Pancreas (tissue), 10 donors: ENCODE results near the gene NUDT22. TPM values are rescaled to one million over a fixed set of nuclear protein-coding genes. Genes with fewer than 3 reads are reported as not detected.

Source experiments
- ATAC-seq, 4 donors: fragments of 200-7000 bp; cut with Tn5 transposase; one replicate each; pipeline versions ENCODE4 v1.8.0 to v1.9.1; 2020; ENCODE audit warnings: mild to moderate bottlenecking in 4 of 4, moderate library complexity in 4 of 4
- DNase-seq, 6 donors: peaks; one replicate each; pipeline ENCODE4 v3.0.0-alpha.2; 2020
- FAIRE-seq: peaks from 2 replicates; lab custom pipeline; 2012; peaks lifted over from hg19 to GRCh38; lab: Jason Lieb, UNC
- H3K27ac ChIP-seq, 4 donors: fragments of 200-600 bp; sonication (generic); 1 replicate in 3 of 4; 2 replicates in 1 of 4; pipeline versions ENCODE4 v1.5.0 to v1.8.0; 2020
- H3K27me3 ChIP-seq, 4 donors: fragments of 200-600 bp; one replicate each; pipeline ENCODE4 v1.8.0; 2021
- H3K36me3 ChIP-seq, 3 donors: fragments of 200-600 bp; sonication (generic) in 1 of 3; one replicate each; pipeline versions ENCODE4 v1.5.0 to v1.8.0; 2020 to 2021
- H3K4me1 ChIP-seq, 3 donors: fragments of 200-600 bp; one replicate each; pipeline ENCODE4 v1.8.0; 2021
- H3K4me3 ChIP-seq, 4 donors: fragments of 200-600 bp; sonication (generic) in 2 of 4; one replicate each; pipeline versions ENCODE4 v1.5.0 to v1.8.0; 2020 to 2021
- H3K9me3 ChIP-seq, 4 donors: fragments of 200-600 bp; one replicate each; pipeline ENCODE4 v1.8.0; 2021
- WGBS, 2 donors: extraction: QIAGEN DNeasy Blood & Tissue Kit; methylation state at CpG; one replicate each; pipeline ENCODE4 v1.1.7; 2013; 5-methylcytosine and 5-hydroxymethylcytosine counted together
- intact Hi-C, 3 donors: fragments of 100-400 bp; cut with DNase I; formaldehyde crosslinking; loops; one replicate each; pipeline versions ENCODE4 v1.11.1 to v1.14.2; 2022
- polyA plus RNA-seq, 2 donors: library from polyadenylated mRNA; stranded (reverse); fragments of 200-250 nt; gene quantifications; one replicate each; pipeline ENCODE4 v1.2.3, GENCODE V29; 2013
- total RNA-seq, 6 donors: library from RNA; stranded (reverse); fragmentation: NEBNext Ultra II Directional in 4 of 6; extraction: Animal tissue kit (Norgen Biotek cat#: 25700) in 4 of 6; gene quantifications; one replicate each; pipeline versions ENCODE4 v1.2.1 to v1.2.4, GENCODE V29; 2021 to 2023
- TF ChIP-seq, protein P1 (sequence below), 4 donors: fragments of 200-600 bp; sonication (generic) in 3 of 4; IDR thresholded peaks; one replicate each; pipeline versions ENCODE4 v1.5.0 to v1.8.0; 2021; ENCODE audit warnings: antibody characterized with exemption in 4 of 4
- donor health status: healthy with polysubstance abuse.
- donor health status: DM: no; HTN: no; CAD: no; lungs with moderate emphysema.
- donor health status: DM: no; HTN: no; CAD: no.
- donor health status: control.
- donor health status: control.
- donor health status: Bipolar disorder and iron deficiency.
- donor health status: DM: yes; HTN: yes; CAD: no.
- donor health status: DM: no; HTN: no; CAD: no.
- donor health status: DM: no; HTN: no; CAD: no.
- donor health status: DM: yes; HTN: yes; CAD: no.

The NUDT22 gene
- total and polyA plus RNA-seq, 8 donors = 32.6 to 115 (median 39.0) TPM

DNA sequence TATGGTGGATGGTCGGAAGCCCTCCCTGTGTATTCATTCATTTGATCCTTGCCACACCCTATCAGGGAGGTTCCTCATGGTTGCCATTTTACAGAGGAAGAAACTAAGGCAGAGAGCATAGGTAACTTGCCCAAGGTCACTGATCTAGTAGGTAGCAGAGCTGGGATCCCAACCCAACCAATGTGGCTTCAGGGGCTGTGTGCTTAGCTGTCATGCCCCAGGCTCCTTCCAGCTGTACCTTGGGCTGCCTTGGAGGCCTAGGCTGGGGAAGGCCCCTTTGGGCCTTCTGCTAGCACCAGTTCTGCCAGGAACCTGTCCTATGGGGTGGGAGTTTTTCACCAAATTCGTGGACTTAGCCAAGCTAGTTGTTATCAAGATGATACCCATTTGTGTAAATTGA lies 49.8 kb downstream of the NUDT22 start:
- no peak overlapping the region for H3K27ac ChIP-seq
- intact Hi-C loops = no loop called here
- 73 to 83% methylated on average over 2 of the region's 2 CpGs for WGBS, 2 donors
- no peak for DNase-seq
- no peaks in the 10 kb centered on the region for H3K9me3 ChIP-seq
- no peak for FAIRE-seq
- TF ChIP-seq, protein P1, sequence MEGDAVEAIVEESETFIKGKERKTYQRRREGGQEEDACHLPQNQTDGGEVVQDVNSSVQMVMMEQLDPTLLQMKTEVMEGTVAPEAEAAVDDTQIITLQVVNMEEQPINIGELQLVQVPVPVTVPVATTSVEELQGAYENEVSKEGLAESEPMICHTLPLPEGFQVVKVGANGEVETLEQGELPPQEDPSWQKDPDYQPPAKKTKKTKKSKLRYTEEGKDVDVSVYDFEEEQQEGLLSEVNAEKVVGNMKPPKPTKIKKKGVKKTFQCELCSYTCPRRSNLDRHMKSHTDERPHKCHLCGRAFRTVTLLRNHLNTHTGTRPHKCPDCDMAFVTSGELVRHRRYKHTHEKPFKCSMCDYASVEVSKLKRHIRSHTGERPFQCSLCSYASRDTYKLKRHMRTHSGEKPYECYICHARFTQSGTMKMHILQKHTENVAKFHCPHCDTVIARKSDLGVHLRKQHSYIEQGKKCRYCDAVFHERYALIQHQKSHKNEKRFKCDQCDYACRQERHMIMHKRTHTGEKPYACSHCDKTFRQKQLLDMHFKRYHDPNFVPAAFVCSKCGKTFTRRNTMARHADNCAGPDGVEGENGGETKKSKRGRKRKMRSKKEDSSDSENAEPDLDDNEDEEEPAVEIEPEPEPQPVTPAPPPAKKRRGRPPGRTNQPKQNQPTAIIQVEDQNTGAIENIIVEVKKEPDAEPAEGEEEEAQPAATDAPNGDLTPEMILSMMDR (IDR thresholded peaks at IDR 0.05) = no peak
- no peaks in the 10 kb centered on the region for H3K36me3 ChIP-seq
- H3K27me3 ChIP-seq = no peaks in the 10 kb centered on the region
- ATAC-seq = no peak
- H3K4me3 ChIP-seq = no peak overlapping the region
- peaks cover 0 to 5% (median 3%) of the 10 kb centered on the region in 3 donors for H3K4me1 ChIP-seq

DNA sequence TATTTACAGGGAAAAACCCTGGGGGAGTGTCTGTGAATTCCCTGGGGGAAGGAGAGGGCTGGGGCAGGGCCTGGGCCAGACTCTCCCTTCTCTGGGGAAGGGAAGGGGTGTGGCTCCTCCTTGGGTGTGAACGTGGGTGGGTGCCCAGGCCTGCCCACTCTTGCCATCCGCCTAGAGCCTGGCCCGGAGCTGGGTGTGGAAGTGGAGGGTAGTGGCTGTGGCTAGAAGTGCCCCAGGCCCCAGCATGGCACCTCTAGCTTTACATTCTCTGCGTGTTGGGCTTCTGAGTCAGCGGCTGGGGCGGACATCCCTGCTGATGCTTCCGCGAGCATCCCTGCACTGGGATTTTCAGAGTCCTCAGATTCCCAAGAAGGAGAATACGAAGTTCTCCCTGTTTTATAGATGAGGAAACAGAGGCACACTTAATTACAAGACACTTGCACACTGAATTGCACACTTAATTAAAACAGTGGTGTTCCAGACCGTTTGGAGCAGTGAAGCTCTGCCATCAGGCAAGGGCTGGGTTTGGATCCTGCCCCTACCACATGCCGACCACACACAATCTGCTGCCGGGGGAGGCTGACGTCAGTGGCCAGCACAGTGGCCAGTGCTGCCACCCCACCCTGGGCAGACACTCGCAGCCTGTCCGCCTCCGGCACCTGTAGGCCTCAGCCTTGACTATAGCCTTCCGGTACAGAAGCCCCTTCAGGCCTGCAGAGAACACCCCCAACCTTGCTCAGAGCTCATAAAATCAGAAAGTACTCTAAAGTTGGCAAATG lies 50.8 kb downstream of the NUDT22 start:
- H3K27me3 ChIP-seq = no peaks in the 10 kb centered on the region
- TF ChIP-seq, protein P1 (IDR thresholded peaks at IDR 0.05) = no peak
- H3K4me1 ChIP-seq = peaks cover 0 to 5% (median 3%) of the 10 kb centered on the region in 3 donors
- ATAC-seq (no peak), FAIRE-seq (no peak), DNase-seq (peak in 2 of 6 donors; percentile 48 to 56)
- no peaks in the 10 kb centered on the region for H3K36me3 ChIP-seq
- no peak overlapping the region for H3K27ac ChIP-seq
- H3K4me3 ChIP-seq = no peak overlapping the region
- no peaks in the 10 kb centered on the region for H3K9me3 ChIP-seq
- WGBS, 2 donors = 87 to 92% methylated on average over 17 of the region's 17 CpGs
- intact Hi-C loops = no loop called here

DNA sequence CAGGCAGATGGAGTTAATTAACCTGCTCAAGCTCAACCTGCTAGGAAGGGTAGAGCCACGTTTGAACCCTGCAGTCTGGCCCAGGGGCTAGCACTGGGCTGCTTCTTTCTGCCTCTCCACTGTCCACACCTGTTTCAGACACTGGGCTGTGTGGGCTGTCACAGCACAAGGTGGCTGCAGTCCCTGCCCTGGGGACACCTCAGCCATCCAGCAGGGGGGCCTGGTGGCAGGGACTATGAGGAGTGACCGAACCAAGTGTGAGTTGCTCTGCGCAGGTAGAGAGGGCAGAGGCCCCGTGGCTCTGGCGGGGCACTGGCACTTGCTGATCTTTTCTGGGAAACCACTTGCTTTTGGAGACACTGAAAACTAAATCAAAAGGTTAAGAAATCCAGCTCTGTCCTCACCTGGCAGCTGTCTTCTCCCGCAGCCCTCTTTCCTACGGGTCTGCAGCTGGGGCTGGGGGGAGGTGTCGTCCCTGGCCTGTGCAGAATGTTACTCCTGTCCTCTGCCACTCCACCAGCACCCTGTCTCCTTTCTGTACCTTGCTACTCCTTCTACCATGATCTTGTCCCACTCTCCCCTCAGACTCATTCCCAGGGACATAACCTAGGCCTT lies 52.6 kb downstream of the NUDT22 start:
- 80 to 81% methylated on average over 8 of the region's 8 CpGs for WGBS, 2 donors
- H3K4me3 ChIP-seq = no peak overlapping the region
- peak in 1 of 6 donors; percentile 43 for DNase-seq
- TF ChIP-seq, protein P1 (IDR thresholded peaks at IDR 0.05) = no peak
- ATAC-seq = no peak
- no peaks in the 10 kb centered on the region for H3K36me3 ChIP-seq
- H3K9me3 ChIP-seq = no peaks in the 10 kb centered on the region
- intact Hi-C loops = no loop called here
- H3K27ac ChIP-seq = no peak overlapping the region
- H3K4me1 ChIP-seq = peaks cover 1 to 5% (median 2%) of the 10 kb centered on the region in 3 donors
- no peaks in the 10 kb centered on the region for H3K27me3 ChIP-seq
- FAIRE-seq = no peak

Other genes starting within 250 kb of the NUDT22 start
- 10 to 100 TPM; 15.2 to 32.0 (median 24.4) TPM for gene OTUB1, start 239.8 kb upstream of the NUDT22 start, total RNA-seq
- gene OTUB1, start 239.8 kb upstream of the NUDT22 start, polyA plus RNA-seq = 10 to 100 TPM; 42.4 to 57.8 TPM
- under 1 TPM; 0.04 to 0.31 (median 0.15) TPM for gene FLRT1, start 190.3 kb upstream of the NUDT22 start, total RNA-seq
- under 1 TPM; 0.27 to 0.87 TPM for gene FLRT1, start 190.3 kb upstream of the NUDT22 start, polyA plus RNA-seq
- gene MACROD1, start 60.2 kb upstream of the NUDT22 start, total RNA-seq = 10 to 100 TPM; 26.0 to 37.8 (median 30.3) TPM
- gene MACROD1, start 60.2 kb upstream of the NUDT22 start, polyA plus RNA-seq = 100 to 1,000 TPM in 1 of 2 donors, 10 to 100 TPM in 1; 85.1 to 126 TPM
- 10 to 100 TPM; 23.7 to 73.0 (median 39.3) TPM for gene STIP1, start 40.1 kb upstream of the NUDT22 start, total RNA-seq
- 10 to 100 TPM; 34.2 to 37.6 TPM for gene STIP1, start 40.1 kb upstream of the NUDT22 start, polyA plus RNA-seq
- gene FERMT3, start 19.6 kb upstream of the NUDT22 start, total RNA-seq = 10 to 100 TPM in 2 of 6 donors, 1 to 10 TPM in 4; 1.9 to 16.3 (median 6.3) TPM
- gene FERMT3, start 19.6 kb upstream of the NUDT22 start, polyA plus RNA-seq = 10 to 100 TPM in 1 of 2 donors, 1 to 10 TPM in 1; 9.7 to 12.6 TPM
- gene TRPT1, start 88 bp upstream of the NUDT22 start, total RNA-seq = 10 to 100 TPM; 18.6 to 33.1 (median 25.8) TPM
- 10 to 100 TPM; 74.6 to 78.7 TPM for gene TRPT1, start 88 bp upstream of the NUDT22 start, polyA plus RNA-seq
- 10 to 100 TPM; 28.1 to 39.1 (median 33.0) TPM for gene DNAJC4, start 4.3 kb downstream of the NUDT22 start, total RNA-seq
- 100 to 1,000 TPM in 1 of 2 donors, 10 to 100 TPM in 1; 92.9 to 125 TPM for gene DNAJC4, start 4.3 kb downstream of the NUDT22 start, polyA plus RNA-seq
- 10 to 100 TPM; 54.1 to 87.1 (median 62.2) TPM for gene VEGFB, start 8.3 kb downstream of the NUDT22 start, total RNA-seq
- gene VEGFB, start 8.3 kb downstream of the NUDT22 start, polyA plus RNA-seq = 100 to 1,000 TPM in 1 of 2 donors, 10 to 100 TPM in 1; 61.2 to 115 TPM
- gene FKBP2, start 14.8 kb downstream of the NUDT22 start, total RNA-seq = 10 to 100 TPM; 37.8 to 64.1 (median 45.6) TPM
- 100 to 1,000 TPM; 307 to 344 TPM for gene FKBP2, start 14.8 kb downstream of the NUDT22 start, polyA plus RNA-seq
- gene PPP1R14B, start 20.7 kb downstream of the NUDT22 start, total RNA-seq = 100 to 1,000 TPM; 106 to 177 (median 119) TPM
- gene PPP1R14B, start 20.7 kb downstream of the NUDT22 start, polyA plus RNA-seq = 100 to 1,000 TPM in 1 of 2 donors, 10 to 100 TPM in 1; 81.6 to 180 TPM
- 10 to 100 TPM in 1 of 6 donors, 1 to 10 TPM in 5; 5.7 to 13.1 (median 6.9) TPM for gene PLCB3, start 25.3 kb downstream of the NUDT22 start, total RNA-seq
- 10 to 100 TPM in 1 of 2 donors, 1 to 10 TPM in 1; 6.5 to 11.8 TPM for gene PLCB3, start 25.3 kb downstream of the NUDT22 start, polyA plus RNA-seq
- gene BAD, start 58.4 kb downstream of the NUDT22 start, total RNA-seq = 10 to 100 TPM; 21.5 to 28.2 (median 23.6) TPM
- gene BAD, start 58.4 kb downstream of the NUDT22 start, polyA plus RNA-seq = 10 to 100 TPM; 48.6 to 66.3 TPM
- gene GPR137, start 59.6 kb downstream of the NUDT22 start, total RNA-seq = 10 to 100 TPM in 4 of 6 donors, 1 to 10 TPM in 2; 7.1 to 27.9 (median 11.1) TPM
- 10 to 100 TPM; 18.5 to 19.3 TPM for gene GPR137, start 59.6 kb downstream of the NUDT22 start, polyA plus RNA-seq
- not detected for gene KCNK4, start 65.0 kb downstream of the NUDT22 start, total RNA-seq
- gene KCNK4, start 65.0 kb downstream of the NUDT22 start, polyA plus RNA-seq = not detected
- gene CATSPERZ, start 74.1 kb downstream of the NUDT22 start, total RNA-seq = under 1 TPM in 1 of 6 donors, not detected in 5; 0.51 TPM
- gene CATSPERZ, start 74.1 kb downstream of the NUDT22 start, polyA plus RNA-seq = 1 to 10 TPM in 1 of 2 donors, under 1 TPM in 1; 0.27 to 1.5 TPM
- gene ESRRA, start 79.2 kb downstream of the NUDT22 start, total RNA-seq = 10 to 100 TPM; 28.0 to 50.7 (median 37.9) TPM
- 10 to 100 TPM; 61.0 to 62.3 TPM for gene ESRRA, start 79.2 kb downstream of the NUDT22 start, polyA plus RNA-seq
- 10 to 100 TPM; 53.3 to 85.0 (median 65.6) TPM for gene TRMT112, start 91.3 kb downstream of the NUDT22 start, total RNA-seq
- 100 to 1,000 TPM; 150 to 157 TPM for gene TRMT112, start 91.3 kb downstream of the NUDT22 start, polyA plus RNA-seq
- gene PRDX5, start 91.8 kb downstream of the NUDT22 start, total RNA-seq = 100 to 1,000 TPM in 1 of 6 donors, 10 to 100 TPM in 5; 59.0 to 102 (median 80.6) TPM
- 100 to 1,000 TPM; 204 to 245 TPM for gene PRDX5, start 91.8 kb downstream of the NUDT22 start, polyA plus RNA-seq
- 10 to 100 TPM in 1 of 6 donors, 1 to 10 TPM in 5; 3.0 to 11.2 (median 4.7) TPM for gene CCDC88B, start 113.9 kb downstream of the NUDT22 start, total RNA-seq
- gene CCDC88B, start 113.9 kb downstream of the NUDT22 start, polyA plus RNA-seq = 10 to 100 TPM; 31.0 to 50.0 TPM
- 10 to 100 TPM in 2 of 6 donors, 1 to 10 TPM in 4; 7.4 to 16.3 (median 9.0) TPM for gene RPS6KA4, start 132.9 kb downstream of the NUDT22 start, total RNA-seq
- 10 to 100 TPM; 15.4 to 18.8 TPM for gene RPS6KA4, start 132.9 kb downstream of the NUDT22 start, polyA plus RNA-seq